Effector CD8-positive, alpha-beta T cell (primary cell): Measurements from ENCODE around the gene HSP90AA1.

Source experiments
- DNase-seq: peaks from one replicate; lab custom pipeline; 2025; lab: John Stamatoyannopoulos, UW

HSP90AA1 gene

DNA sequence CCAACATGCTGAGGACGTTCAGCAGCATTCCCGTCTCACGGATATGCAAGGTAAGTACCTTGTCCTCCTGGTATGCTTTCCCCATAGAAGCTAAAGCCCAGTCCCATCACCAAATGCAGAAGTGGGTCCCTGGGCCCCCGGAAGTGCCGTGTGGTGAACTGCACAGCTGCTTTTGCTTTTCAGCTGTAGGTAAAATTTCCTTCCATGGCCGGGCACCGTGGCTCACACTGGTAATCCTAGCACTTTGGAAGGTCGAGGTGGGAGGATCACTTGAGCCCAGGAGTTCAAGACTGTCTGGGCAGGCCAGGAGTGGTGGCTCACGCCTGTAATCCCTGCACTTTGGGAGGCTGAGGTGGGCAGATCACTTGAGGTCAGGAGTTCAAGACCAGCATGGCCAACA, 44.1 kb downstream of the HSP90AA1 start:
- no peak for DNase-seq

DNA sequence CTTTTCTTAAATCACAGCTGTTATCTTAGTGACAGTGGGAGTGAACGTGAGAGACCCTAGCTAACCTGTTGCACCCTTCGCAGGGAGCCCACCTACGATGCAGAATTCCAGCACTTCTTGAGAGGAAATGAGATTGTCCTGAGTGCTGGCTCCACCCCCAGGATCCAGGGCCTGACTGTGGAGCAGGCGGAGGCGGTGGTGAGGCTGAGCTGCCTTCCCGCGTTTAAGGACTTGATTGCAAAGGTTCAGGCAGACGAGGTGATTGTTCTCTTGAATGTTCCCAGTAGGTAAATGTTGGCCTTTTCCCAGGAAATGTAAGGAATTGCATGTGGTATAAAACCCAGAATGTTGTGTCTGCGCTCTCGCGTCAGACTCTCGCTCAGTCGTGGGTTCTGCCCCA, 46.7 kb downstream of the HSP90AA1 start:
- DNase-seq = no peak

DNA sequence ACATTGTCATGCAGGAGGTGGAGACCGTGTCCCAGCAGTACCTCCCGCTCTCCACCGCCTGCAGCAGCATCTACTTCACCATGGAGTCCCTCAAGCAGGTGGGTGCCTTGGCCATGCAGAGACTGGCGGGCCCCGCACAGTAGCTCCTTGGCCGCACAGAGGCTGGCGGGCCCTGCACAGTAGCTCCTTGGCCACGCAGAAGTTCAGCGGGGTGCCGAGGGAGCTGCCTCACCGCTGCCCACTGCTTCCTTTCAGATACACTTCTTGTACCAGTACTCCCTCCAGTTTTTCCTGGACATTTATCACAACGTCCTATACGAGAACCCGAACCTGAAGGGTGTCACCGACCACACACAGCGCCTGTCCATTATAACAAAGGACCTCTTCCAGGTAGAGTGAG, 47.7 kb downstream of the HSP90AA1 start:
- DNase-seq = no peak

DNA sequence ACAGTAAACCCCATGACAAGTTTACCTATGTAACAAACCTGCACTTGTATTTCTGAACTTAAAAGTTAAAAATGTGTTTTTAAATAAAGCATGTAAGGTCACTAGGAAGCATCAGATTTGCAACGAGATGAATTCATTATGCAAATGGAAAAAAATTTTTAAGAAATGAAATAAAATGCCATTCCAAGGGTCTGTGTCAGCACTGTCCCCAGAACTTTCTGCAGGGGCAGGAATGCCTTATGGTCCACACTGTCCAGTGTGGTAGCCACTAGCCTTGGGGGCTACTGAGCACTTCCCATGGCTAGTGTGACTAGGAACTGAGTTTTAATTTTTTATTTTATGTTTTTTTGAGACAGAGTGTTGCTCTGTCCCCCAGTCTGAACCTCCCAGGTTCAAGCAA, 49.2 kb downstream of the HSP90AA1 start:
- no peak for DNase-seq

DNA sequence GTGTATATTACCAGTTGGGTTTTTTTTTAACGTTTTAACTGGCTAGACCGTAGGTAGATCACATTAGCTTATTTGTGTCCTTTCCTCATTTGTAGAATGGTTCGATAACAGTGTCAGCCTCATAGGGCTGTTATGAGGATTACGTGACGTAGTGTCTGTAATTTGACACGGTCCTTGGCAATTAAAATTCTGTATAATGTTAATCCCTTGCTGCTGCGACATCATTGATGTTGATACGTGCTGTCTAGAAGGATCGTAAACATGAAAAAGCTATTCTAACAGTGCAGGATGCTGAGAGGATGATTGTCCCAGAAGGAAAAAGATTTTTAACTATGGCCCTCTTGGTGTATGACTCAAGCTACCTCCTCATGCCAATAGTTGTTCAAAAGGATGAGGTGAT, 50.9 kb downstream of the HSP90AA1 start:
- DNase-seq = no peak

DNA sequence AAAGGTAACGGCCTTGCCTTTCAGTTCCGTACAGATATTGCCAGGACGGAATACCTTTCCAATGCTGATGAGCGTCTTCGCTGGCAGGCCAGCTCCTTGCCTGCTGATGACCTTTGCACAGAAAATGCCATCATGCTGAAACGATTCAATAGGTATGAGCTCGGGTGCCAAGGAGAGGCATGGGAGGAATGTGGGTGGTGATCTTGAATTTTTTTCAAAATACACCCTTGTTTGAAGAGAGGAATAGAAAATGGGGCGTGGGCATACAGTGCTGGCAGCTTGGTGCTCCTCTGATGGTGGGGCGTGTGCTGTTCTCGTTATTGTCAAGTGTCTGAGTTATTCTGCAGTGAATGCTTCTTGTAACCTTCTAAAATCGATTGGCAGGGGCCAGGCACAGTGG, 52.5 kb downstream of the HSP90AA1 start:
- no peak for DNase-seq

DNA sequence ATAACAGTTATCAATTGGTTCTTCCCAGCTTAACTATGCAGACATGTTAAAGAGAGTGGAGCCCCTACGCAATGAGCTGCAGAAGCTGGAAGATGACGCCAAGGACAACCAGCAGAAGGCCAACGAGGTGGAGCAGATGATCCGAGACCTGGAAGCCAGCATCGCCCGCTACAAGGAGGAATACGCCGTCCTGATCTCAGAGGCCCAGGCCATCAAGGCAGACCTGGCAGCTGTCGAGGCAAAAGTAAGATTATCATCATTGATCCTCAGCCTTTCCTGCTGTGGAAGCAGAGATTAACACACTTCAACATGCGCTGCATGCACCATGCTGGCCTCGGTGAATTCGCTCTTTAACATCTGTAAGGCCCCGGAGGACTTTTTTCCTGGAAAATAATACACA, 53.6 kb downstream of the HSP90AA1 start:
- DNase-seq = no peak
